Pons (tissue), 1 donor: ENCODE results near the gene NRXN3.

Experiments
- DNase-seq: peaks from one replicate; pipeline ENCODE4 v3.0.0-alpha.2; 2016; ENCODE audit warnings: low spot score

NRXN3 gene

DNA sequence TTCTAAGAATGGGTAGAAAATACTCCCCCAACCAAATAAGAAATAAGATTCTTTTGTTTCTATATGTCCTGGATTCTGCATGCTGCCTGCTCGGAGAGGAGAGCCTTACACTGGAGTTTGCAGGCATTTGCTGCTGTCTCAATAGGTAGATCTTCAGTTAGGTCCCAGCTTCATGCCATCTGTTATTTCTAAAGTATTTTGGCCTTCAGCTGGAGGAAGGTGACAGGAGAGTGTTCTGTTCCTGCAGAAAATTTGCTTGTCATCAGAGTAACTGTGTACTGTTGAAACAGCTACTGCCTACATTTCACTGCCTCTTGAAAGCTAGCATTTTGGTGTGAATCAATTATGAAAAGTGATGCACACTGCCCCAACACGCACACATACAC is 966.9 kb downstream of the NRXN3 start:
- peak; percentile 23 for DNase-seq

- DNase-seq: no peak
These were observed 967.7 kb downstream of the NRXN3 start for GRCh38 chr14:79137836-79138235.

DNA sequence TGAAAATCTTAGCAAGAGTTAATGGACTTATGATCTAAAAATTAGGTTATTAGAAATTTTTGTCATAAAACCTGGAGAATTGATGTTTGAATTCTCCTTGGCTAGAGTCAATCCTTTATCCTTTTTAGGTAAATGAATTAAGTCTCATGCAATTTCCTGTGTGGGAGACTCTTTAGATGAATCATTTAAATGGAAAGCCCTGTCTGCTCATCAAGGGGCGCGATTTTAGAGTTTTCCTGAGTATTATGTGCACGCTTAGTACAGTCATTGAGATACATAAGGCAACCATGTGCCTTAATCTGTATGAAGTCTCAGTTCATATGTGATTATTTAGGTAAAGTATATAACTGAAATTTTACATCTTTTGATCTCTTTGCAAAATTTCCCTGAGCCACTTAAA is 974.7 kb downstream of the NRXN3 start:
- no peak for DNase-seq

GRCh38 chr14:79150226-79150625 is 980.1 kb downstream of the NRXN3 start:
- DNase-seq: no peak

- DNase-seq: no peak
These were observed 987.2 kb downstream of the NRXN3 start for GRCh38 chr14:79157369-79157768.

- no peak for DNase-seq
These were observed 991.4 kb downstream of the NRXN3 start for GRCh38 chr14:79161571-79161970.

GRCh38 chr14:79162833-79163232 is 992.7 kb downstream of the NRXN3 start:
- no peak for DNase-seq

DNA sequence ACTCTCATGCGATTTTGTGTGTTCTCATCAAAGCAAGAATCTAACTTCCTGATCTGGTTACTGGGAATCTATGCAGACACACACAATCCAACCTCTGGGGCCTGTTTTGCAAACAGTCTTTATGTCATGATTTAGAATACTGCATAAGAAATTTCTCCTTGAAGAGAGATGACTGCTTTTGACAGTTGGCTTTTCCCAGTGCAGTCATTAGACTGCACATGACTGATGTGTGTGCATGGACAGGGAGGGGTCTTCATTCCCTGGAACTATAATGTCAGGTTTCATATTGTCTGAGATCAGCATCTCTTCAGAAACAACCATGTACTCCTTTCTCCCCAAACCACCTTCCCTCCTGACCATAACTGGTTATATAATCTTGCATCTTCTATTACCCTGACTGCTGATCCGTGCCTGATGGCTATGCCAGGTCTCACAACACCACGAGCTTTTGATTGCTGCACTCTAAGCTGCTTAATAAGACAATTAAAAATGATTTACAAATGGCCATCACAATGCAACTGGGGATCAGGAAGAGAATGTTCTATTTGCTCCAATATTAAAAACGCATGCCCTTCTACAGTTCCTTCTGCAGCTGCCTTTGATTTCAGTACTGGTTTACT is 995.4 kb downstream of the NRXN3 start:
- DNase-seq: no peak

GRCh38 chr14:79166171-79166570 is 996.0 kb downstream of the NRXN3 start:
- no peak for DNase-seq

DNA sequence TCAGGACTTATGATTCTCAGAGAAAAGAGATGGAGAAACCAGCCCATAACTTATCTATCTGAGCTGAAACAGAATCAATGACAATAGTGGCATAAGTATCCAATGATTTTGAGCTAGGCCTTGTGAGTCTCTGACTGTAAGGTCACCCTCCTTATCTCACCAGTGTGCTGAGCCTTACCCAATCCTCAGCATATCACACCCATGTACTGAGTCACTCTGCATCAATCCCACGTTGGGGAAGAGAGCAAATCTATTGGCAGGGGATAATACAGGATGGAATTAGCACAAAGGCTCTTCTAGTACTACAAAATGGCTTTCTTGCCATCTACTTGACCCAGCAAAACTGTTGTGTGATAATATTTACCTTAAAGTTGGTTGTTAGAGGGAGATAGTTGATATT is 997.8 kb downstream of the NRXN3 start:
- DNase-seq: no peak

DNA sequence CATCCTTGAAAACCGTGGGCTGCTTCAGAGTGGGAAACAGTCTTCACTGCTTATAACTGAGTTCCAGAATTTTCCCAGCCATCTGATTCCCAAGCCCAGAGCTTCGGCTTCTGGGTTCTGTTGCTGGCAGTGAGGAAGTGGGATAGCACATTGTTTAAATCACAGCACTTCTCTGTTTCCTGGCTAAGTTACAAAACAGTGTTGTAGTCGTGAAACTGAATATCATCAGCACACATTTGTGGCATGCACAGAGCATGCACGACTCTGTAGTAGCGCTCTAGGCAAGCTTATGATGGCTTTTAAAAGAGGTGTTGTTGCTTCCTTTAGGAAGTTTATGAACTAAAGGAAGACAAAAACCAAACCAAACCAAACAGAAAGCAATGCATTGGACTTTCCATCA is 1005.5 kb downstream of the NRXN3 start:
- DNase-seq: no peak

DNA sequence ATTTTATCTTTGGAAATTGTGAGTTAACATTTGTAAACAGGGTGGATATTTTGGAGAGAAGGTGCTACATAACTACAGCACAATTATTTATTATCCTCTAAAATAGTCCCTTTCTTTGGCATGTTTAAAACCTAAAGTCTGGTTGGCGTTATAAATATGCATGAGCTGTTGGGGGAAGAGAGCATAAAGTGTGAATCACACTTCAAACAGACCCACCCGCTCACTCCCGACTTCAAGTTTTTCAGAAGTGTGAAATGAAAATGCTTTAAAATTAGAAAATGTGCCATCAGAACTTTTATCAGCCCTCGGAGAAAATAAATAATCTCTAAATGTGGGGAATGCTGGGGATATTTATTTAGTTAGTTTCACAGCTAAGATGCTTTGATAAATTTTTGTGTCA is 1006.9 kb downstream of the NRXN3 start:
- DNase-seq: no peak

DNA sequence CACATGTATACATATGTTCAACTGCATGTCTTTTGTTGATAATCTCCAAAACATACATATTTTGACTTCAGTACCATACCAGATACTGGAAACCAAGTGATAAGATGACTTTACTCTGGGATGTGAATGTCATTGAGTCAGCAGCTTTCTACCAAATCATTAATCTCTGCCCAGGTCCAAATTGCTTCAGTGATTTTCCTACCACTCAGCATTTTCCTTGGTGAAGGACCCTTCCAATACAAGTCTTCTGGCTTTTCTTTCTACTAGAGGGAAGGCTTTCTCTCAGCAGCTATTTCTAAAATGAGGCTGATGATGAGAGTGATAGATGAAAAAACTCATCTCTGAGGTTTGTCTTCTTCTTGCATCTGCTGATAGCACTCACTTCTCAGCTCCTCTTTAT is 1008.5 kb downstream of the NRXN3 start:
- DNase-seq: no peak

- no peak for DNase-seq
These were observed 1009.8 kb downstream of the NRXN3 start for GRCh38 chr14:79179985-79180384.

- DNase-seq: no peak
These were observed 1010.5 kb downstream of the NRXN3 start for GRCh38 chr14:79180656-79181055.

DNA sequence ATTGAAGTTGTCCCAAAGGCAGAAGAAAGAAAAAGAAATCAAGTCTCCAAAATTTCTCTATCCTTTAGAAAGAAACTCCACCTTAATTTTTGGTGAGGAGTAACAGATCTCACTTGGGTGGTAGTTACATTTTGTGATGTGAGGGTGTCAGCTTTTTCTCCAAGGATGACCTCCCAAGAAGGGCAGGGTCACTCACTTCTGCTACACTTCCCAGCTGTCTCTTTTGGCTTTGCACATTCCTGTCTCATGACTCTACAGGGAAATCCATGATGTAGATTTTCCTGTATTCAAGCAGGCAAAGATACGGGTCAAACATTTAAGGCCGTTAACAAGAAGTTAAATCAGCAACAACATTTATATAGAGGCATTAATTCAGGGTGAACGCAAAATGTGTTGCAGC is 1016.4 kb downstream of the NRXN3 start:
- DNase-seq: no peak

GRCh38 chr14:79193689-79194477 is 1023.7 kb downstream of the NRXN3 start:
- no peak for DNase-seq

GRCh38 chr14:79196216-79196615 is 1026.0 kb downstream of the NRXN3 start:
- no peak for DNase-seq

DNA sequence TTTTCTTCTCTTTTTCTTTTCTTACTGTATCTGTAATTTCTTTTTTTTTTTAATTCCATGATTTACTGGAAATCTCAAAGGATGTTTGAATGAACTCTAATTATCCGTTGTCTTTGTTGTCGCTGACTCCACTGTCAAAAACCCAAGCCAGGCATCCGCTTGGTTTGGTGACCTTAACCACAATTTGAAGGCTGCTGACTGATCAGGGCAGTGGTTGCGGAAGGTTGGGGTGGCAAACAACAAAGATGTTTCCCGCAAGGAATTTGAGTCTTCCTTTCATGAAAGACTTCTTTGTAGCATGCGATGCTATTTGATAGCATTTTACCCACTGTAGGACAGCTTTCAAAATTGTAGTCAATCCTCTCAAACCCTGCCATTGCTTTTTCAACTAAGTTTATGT is 1027.3 kb downstream of the NRXN3 start:
- DNase-seq: no peak

- no peak for DNase-seq
These were observed 1029.0 kb downstream of the NRXN3 start for GRCh38 chr14:79199217-79199616.

GRCh38 chr14:79201564-79202207 is 1031.5 kb downstream of the NRXN3 start:
- DNase-seq: no peak

DNA sequence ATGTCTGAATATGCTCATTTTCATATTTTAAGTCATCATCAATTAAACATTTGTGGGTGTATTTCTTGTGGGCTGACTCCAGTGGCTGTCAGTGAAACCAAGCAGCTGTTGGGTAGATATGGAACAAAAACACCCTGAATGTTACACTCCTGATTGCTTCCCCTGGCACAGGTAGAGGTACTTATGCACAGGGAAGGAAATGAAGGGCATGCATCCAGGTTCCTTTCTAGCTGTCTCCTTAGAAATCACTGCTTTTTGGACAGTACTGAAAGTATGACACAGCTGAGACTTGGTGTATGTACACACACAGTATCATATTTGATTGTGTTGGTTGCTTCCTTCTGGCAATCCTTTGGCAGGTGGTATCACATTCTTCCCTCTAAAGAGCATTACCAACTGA is 1034.4 kb downstream of the NRXN3 start:
- no peak for DNase-seq

GRCh38 chr14:79209418-79209817 is 1039.2 kb downstream of the NRXN3 start:
- no peak for DNase-seq
